HCT116 (cell line): ENCODE results near the gene MLLT3.

Source experiments
- CEBPB ChIP-seq: IDR thresholded peaks from 2 replicates; pipeline ENCODE4 v1.6.1; 2012; ENCODE audit warnings: low read depth
- CTCF ChIP-seq, 3 experiments: fragments of 200-600 bp in 1 of 3; sonication (generic) in 1 of 3; IDR thresholded peaks in 2 of 3; conservative IDR thresholded peaks in 1 of 3; 2 replicates each; pipeline ENCODE4 v1.5.1; 2012 to 2017; ENCODE audit warnings: low read depth in 2 of 3, low read length in 2 of 3, antibody characterized with exemption in 1 of 3, borderline replicate concordance in 1 of 3, control low read depth in 1 of 3, mild to moderate bottlenecking in 1 of 3, mixed read lengths in 1 of 3, mixed run types in 1 of 3, moderate library complexity in 1 of 3; ENCODE audit not compliant: insufficient read depth in 1 of 3
- EZH2 ChIP-seq: fragments of 200-600 bp; sonication (generic); IDR thresholded peaks from 2 replicates; pipeline ENCODE4 v1.6.1; 2017; ENCODE audit warnings: antibody characterized with exemption, mixed run types
- EZH2phosphoT487 ChIP-seq: fragments of 200-600 bp; IDR thresholded peaks from 2 replicates; pipeline ENCODE4 v1.6.1; 2018; ENCODE audit warnings: antibody characterized with exemption, borderline replicate concordance
- MAX ChIP-seq: IDR thresholded peaks from 2 replicates; pipeline ENCODE4 v1.6.1; 2012
- POLR2A ChIP-seq: IDR thresholded peaks from 2 replicates; pipeline ENCODE4 v1.7.0; 2011; ENCODE audit warnings: borderline replicate concordance; ENCODE audit not compliant: insufficient read depth, insufficient read length; ENCODE audit errors: extremely low read depth
- POLR2AphosphoS5 ChIP-seq: IDR thresholded peaks from 2 replicates; pipeline ENCODE4 v1.6.1; 2011; ENCODE audit warnings: mild to moderate bottlenecking, low read depth, low read length, moderate library complexity
- REST ChIP-seq: IDR thresholded peaks from 2 replicates; pipeline ENCODE4 v1.6.1; 2012; ENCODE audit warnings: low read depth
- SIN3A ChIP-seq: IDR thresholded peaks from 2 replicates; pipeline ENCODE4 v1.6.1; 2012; ENCODE audit warnings: low read depth
- YY1 ChIP-seq: IDR thresholded peaks from 2 replicates; pipeline ENCODE4 v1.6.1; 2011; ENCODE audit warnings: low read length, low read depth, moderate library complexity, mild to moderate bottlenecking; ENCODE audit not compliant: insufficient replicate concordance; ENCODE audit errors: extremely low read depth
- ZFX ChIP-seq: fragments of 450-650 bp; IDR thresholded peaks from 2 replicates; pipeline ENCODE4 v1.6.1; 2017

GRCh38 chr9:20417373-20418080 is 204.8 kb downstream of the MLLT3 start:
- TF ChIP-seq CTCF (IDR thresholded peaks at IDR 0.05 in 2 of 3, conservative IDR thresholded peaks at IDR 0.05 in 1 of 3; ENCODE audit: borderline replicate concordance in 1 of 3, insufficient read depth in 1 of 3, low read depth in 2 of 3, low read length in 2 of 3) (no peak), YY1 (no peak), MAX (no peak), EZH2 (no peak), POLR2A (no peak), CEBPB (no peak), EZH2phosphoT487 (no peak), SIN3A (no peak), POLR2AphosphoS5 (no peak), REST (no peak), ZFX (no peak)
